PFSK-1 (cell line): ENCODE results near the gene CRB2.

Source experiments
- FOXP2 ChIP-seq: optimal IDR thresholded peaks from 2 replicates; pipeline ENCODE3; 2011; ENCODE audit warnings: borderline replicate concordance, control low read depth, inconsistent platforms; ENCODE audit not compliant: insufficient read depth; ENCODE audit errors: extremely low read length, extremely low read depth
- POLR2AphosphoS5 ChIP-seq: IDR thresholded peaks from 2 replicates; pipeline ENCODE4 v1.6.1; 2012; ENCODE audit warnings: low read depth, mild to moderate bottlenecking, control low read depth, low read length, moderate library complexity
- SIN3A ChIP-seq: IDR thresholded peaks from 2 replicates; pipeline ENCODE4 v1.6.1; 2012; ENCODE audit warnings: mild to moderate bottlenecking, low read length, moderate library complexity, borderline replicate concordance; ENCODE audit not compliant: insufficient read depth
- TAF1 ChIP-seq: IDR thresholded peaks from 2 replicates; pipeline ENCODE4 v1.6.1; 2012; ENCODE audit warnings: low read length, control low read depth, borderline replicate concordance; ENCODE audit not compliant: insufficient read depth
- TF ChIP-seq, protein P1 (sequence below), 2 experiments: IDR thresholded peaks; 2 replicates each; pipeline versions ENCODE4 v1.6.1 to v1.8.0; 2011 to 2012; ENCODE audit warnings: low read depth in 2 of 2, low read length in 2 of 2, control low read depth in 1 of 2, inconsistent platforms in 1 of 2, mild to moderate bottlenecking in 1 of 2, moderate library complexity in 1 of 2; ENCODE audit not compliant: insufficient read depth in 1 of 2

The CRB2 gene

DNA sequence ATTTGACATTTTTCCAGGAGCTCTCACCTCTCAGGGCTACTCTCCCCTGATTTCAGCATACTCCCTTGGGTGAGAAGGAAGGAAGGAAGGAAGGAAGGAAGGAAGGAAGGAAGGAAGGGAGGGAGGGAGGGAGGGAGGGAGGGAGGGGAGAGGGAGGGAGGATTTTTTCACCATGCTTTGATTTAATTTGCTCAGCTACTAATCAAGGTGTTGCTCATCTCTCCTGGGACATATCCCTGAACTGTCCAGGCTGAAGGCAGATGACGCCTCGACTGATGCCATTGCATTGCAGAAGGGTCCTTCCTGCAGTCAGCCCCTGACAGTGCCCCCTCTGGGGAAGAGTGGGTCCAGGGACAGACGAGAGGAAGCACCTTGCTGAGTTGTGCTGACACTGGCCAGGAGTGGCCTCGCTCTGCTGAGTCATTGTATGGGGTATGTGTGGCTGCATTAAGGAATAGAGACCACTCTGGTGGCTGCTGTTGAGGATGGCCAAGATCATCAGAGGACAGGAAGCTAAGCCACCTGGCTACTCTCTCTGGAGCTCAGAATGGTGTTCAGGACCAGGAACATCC is 43.6 kb upstream of the CRB2 start:
- TF ChIP-seq FOXP2 = no peak
- TF ChIP-seq, protein P1, sequence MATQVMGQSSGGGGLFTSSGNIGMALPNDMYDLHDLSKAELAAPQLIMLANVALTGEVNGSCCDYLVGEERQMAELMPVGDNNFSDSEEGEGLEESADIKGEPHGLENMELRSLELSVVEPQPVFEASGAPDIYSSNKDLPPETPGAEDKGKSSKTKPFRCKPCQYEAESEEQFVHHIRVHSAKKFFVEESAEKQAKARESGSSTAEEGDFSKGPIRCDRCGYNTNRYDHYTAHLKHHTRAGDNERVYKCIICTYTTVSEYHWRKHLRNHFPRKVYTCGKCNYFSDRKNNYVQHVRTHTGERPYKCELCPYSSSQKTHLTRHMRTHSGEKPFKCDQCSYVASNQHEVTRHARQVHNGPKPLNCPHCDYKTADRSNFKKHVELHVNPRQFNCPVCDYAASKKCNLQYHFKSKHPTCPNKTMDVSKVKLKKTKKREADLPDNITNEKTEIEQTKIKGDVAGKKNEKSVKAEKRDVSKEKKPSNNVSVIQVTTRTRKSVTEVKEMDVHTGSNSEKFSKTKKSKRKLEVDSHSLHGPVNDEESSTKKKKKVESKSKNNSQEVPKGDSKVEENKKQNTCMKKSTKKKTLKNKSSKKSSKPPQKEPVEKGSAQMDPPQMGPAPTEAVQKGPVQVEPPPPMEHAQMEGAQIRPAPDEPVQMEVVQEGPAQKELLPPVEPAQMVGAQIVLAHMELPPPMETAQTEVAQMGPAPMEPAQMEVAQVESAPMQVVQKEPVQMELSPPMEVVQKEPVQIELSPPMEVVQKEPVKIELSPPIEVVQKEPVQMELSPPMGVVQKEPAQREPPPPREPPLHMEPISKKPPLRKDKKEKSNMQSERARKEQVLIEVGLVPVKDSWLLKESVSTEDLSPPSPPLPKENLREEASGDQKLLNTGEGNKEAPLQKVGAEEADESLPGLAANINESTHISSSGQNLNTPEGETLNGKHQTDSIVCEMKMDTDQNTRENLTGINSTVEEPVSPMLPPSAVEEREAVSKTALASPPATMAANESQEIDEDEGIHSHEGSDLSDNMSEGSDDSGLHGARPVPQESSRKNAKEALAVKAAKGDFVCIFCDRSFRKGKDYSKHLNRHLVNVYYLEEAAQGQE (IDR thresholded peaks at IDR 0.05; ENCODE audit: insufficient read depth in 1 of 2, low read depth in 2 of 2, low read length in 2 of 2) = no peak
- TF ChIP-seq SIN3A = no peak
- no peak for TF ChIP-seq TAF1

DNA sequence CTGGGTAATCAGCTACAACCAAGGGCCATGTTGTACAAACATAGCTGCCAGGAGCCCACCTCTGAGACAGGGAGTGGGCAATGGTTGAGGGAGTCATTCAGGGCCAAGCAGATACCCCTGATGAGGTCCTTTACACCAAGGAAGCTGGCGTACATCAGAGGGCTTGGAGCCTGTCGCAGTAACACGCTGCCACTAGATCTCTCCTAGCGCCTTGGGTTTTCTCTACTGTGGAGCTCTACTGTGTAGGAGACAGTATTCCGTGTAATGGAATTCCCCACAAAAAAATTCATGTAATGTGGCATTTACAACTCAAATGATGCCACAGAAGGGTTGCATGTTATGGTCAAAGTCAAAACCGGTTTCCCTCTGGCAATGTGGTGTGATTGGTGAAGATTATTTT is 41.4 kb upstream of the CRB2 start:
- TF ChIP-seq SIN3A = no peak
- TF ChIP-seq TAF1 = no peak
- TF ChIP-seq, protein P1 (IDR thresholded peaks at IDR 0.05; ENCODE audit: insufficient read depth in 1 of 2, low read depth in 2 of 2, low read length in 2 of 2) = no peak
- no peak for TF ChIP-seq POLR2AphosphoS5
- TF ChIP-seq FOXP2 = no peak

DNA sequence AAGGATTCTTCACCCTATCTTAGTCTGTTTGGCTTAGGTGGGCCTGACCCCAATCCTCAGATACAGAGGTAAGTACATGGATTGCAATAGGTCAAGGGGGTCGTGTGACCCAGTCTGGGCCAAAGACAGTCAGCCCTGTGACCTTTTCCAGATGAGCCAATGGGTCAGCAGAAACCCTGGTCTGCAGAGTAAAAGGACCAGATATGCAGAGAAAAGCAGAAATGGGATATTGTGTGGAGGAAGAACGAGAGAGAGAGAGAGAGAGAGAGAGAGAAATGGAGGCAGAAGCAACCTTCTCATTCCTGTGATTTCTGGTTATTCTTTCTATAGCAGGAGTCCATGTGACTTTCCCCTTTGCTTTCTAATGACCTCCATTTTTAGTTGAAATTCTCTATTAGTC is 40.4 kb upstream of the CRB2 start:
- TF ChIP-seq, protein P1 (IDR thresholded peaks at IDR 0.05; ENCODE audit: insufficient read depth in 1 of 2, low read depth in 2 of 2, low read length in 2 of 2) = no peak
- TF ChIP-seq TAF1 (no peak), SIN3A (no peak), FOXP2 (no peak), POLR2AphosphoS5 (no peak)

DNA sequence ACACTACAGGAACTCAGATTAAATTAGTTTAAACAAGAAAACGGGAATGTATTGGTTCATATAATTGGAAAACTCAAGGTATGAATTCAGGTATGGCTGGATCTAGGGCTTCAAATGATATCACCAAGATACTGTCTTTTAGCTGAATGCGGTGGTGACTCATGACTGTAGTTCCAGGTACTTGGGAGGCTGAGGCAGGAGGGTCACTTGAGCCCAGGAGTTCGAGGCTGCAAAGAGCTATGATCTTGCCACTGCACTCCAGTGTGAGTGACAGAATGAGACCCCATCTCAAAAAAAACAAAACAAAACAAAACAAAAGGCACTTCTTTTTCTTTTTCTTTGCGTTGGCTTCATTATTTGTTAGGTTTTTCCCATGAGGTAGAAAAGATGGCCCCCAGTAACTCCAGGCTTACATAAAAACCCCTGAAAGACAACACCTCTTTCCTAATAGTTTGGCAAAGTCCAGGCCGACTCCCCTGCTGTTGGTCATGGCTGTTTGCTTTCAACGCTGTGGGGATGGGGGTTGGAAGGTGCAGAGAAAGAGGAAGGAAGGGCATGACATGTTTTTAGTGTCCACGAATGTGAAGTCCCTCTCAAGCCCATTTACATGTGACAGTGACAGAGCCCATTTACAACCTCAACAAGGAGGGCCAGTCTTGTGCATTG is 39.8 kb upstream of the CRB2 start:
- TF ChIP-seq FOXP2 (no peak), POLR2AphosphoS5 (no peak), TAF1 (no peak), SIN3A (no peak)
- TF ChIP-seq, protein P1 (IDR thresholded peaks at IDR 0.05; ENCODE audit: insufficient read depth in 1 of 2, low read depth in 2 of 2, low read length in 2 of 2) = no peak
